NCI-H82 treated with DMSO at 0.1 percent for 48 hours (cell line): ENCODE measurements around the gene ITGA7.
"Not testable (repeated sequence)": the region's sequence is repeated elsewhere in the genome, so short reads cannot be mapped to it uniquely, and the experiment has no call there.

Source experiments
- DNase-seq: peaks from one replicate; lab custom pipeline; 2025; ENCODE audit not compliant: unreplicated experiment; lab: John Stamatoyannopoulos, UW

Gene ITGA7

DNA sequence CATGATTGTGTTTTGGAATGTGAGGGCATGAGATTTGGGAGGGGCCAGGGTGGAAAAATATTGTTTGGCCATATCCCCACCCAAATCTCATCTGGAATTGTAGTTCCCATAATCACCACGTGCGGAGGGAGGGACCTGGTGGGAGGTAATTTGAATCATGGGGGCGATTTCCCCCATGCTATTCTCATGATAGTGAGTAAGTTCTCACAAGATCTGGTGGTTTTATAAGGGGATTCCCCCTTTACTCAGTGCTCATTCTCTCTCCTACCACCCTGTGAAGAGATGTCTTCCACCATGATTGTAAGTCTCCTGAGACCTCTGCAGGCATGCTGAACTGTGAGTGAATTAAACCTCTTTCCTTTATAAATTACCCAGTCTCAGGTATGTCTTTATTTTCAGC lies 55.4 kb downstream of the ITGA7 start:
- no peak for DNase-seq

GRCh38 chr12:55651299-55651683 lies 56.4 kb downstream of the ITGA7 start:
- no peak for DNase-seq

- not testable (repeated sequence) for DNase-seq
Measured at GRCh38 chr12:55650620-55651298, 56.9 kb downstream of the ITGA7 start.

- no peak for DNase-seq
Measured at GRCh38 chr12:55647027-55647426, 60.7 kb downstream of the ITGA7 start.

- no peak for DNase-seq
Measured at GRCh38 chr12:55644591-55644990, 63.1 kb downstream of the ITGA7 start.

- no peak for DNase-seq
Measured at GRCh38 chr12:55642669-55643068, 65.0 kb downstream of the ITGA7 start.

DNA sequence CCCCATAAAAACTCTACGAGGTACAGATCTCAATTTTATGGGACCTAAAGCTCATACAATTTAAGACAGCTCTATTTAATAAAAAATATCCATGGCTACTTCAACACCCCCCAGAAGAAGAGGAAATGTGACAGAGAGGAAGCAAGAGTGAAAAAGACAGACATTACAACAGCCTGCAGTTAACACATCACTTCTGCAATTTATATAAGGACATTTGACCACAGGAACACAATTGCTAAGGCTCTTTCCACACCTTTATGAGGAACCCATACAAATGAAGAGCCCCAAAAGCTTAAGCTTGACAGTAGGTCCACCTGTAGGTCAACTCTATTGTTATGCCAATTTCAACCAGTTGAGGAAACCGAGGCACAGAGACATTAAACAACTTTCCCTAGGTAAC lies 65.4 kb downstream of the ITGA7 start:
- DNase-seq, result no peak

- DNase-seq, result no peak
Measured at GRCh38 chr12:55641595-55641994, 66.1 kb downstream of the ITGA7 start.

DNA sequence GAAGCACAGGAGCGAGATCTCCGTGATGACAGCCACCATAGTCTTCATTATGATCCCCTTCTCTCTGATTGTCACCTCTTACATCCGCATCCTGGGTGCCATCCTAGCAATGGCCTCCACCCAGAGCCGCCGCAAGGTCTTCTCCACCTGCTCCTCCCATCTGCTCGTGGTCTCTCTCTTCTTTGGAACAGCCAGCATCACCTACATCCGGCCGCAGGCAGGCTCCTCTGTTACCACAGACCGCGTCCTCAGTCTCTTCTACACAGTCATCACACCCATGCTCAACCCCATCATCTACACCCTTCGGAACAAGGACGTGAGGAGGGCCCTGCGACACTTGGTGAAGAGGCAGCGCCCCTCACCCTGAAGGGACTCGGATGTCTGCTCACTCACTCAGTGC lies 70.2 kb downstream of the ITGA7 start:
- DNase-seq, result no peak

GRCh38 chr12:55636853-55637252 lies 70.9 kb downstream of the ITGA7 start, which contains the start of gene OR10P1:
Gene OR10P1, plus strand, starts transcription at chr12:55636892. Its CDS starts 0 bp downstream, at chr12:55636892.
- DNase-seq, result no peak

DNA sequence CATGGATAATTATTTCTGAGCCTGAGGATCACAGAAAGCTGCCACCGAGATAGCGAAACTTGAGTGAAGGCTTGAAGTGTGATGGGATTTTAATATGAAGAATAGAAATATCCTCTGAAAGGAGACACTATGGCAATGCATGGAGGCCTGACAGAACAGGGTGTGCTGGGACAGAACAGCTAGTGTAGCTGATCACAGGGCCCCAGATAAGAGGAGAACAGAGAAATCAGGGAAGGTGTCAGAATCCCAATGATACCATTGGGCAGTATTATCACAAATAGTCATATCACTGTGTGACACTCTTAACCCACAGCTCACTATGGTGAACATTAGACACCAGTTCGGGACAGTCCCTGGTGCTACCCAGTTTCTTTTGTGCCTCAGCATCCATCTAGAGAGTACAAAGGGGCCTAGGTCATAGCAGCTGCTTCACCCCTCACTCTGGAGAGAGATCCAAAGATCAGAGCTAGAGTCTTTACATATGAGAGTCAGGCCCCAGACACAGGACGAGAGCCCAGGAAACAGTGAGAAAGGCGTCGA lies 71.5 kb downstream of the ITGA7 start:
- DNase-seq, result no peak
